Activated CD4-positive, alpha-beta T cell treated with anti-CD3 and anti-CD28 coated beads, Interleukin-2, amount 10 ng/mL, durations not matched to agents 7 days and 5 days (primary cell): ENCODE results near the gene MYEOV. TPM values are rescaled to one million over a fixed set of nuclear protein-coding genes. Genes with fewer than 3 reads are reported as not detected.

Experiments used
- CTCF ChIA-PET: fragments of 350-600 bp; sonication (Branson Sonifier 250); formaldehyde crosslinking; loops from one replicate; lab custom pipeline; 2021; ENCODE audit warnings: antibody characterized with exemption; lab: Charles Lee
- POLR2A ChIA-PET: fragments of 350-600 bp; sonication (Branson Sonifier 250); formaldehyde crosslinking; loops from one replicate; lab custom pipeline; 2021; ENCODE audit warnings: antibody characterized with exemption; lab: Charles Lee
- DNase-seq: peaks from one replicate; pipeline ENCODE4 v3.0.0-alpha.2; 2020
- H3K27ac Mint-ChIP-seq: one replicate; pipeline ENCODE4 v1.8.0; 2021; ENCODE audit warnings: mild to moderate bottlenecking, moderate library complexity, mixed read lengths
- H3K27me3 Mint-ChIP-seq: one replicate; pipeline ENCODE4 v1.8.0; 2021; ENCODE audit warnings: mixed read lengths
- H3K36me3 Mint-ChIP-seq: one replicate; pipeline ENCODE4 v1.8.0; 2021; ENCODE audit warnings: low read depth, mixed read lengths
- H3K4me1 Mint-ChIP-seq: one replicate; pipeline ENCODE4 v1.8.0; 2021; ENCODE audit warnings: mixed read lengths
- H3K4me3 Mint-ChIP-seq: one replicate; pipeline ENCODE4 v1.8.0; 2021; ENCODE audit warnings: mild to moderate bottlenecking, moderate library complexity, mixed read lengths
- H3K9me3 Mint-ChIP-seq: one replicate; pipeline ENCODE4 v1.8.0; 2021; ENCODE audit warnings: mixed read lengths
- total RNA-seq, 2 experiments: library from RNA; stranded (reverse); gene quantifications; one replicate each; pipeline ENCODE4 v1.2.3, GENCODE V29; 2021

The MYEOV gene
- total RNA-seq, 2 experiments from 2014 or later, result not detected

DNA sequence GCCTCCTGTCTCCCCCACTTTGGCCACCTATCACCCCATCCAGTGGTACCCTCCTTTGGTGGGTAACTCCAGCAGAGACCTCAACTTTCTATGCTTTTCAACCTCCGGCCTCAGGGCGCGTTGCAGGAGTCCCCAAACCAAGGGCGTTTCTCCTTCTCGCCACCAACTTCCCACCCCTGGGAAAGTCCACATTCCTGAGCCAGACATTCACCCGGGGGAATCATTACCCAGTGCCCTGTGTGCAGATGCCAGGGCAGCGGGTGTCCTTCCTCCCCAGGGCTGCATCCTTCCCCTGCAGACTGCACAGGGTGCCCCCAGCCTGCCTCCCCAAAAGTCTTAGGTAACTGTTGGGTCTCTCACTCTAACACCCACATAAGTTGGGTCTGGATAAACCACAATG is 26.4 kb downstream of the MYEOV start:
- POLR2A ChIA-PET, result no interaction called here
- CTCF ChIA-PET, result interaction anchor here (0.7 to 1.1 kb wide), 2 partner anchors 12 to 13 kb away, joined by 3 read pairs; no protein-coding TSS in a partner anchor
- Mint-ChIP-seq H3K4me1 (peaks cover 7% of the 10 kb centered on the region), H3K36me3 (no peaks in the 10 kb centered on the region), H3K4me3 (no peak overlapping the region), H3K27me3 (no peaks in the 10 kb centered on the region), H3K9me3 (peaks cover 9% of the 10 kb centered on the region), H3K27ac (no peak overlapping the region)
- DNase-seq, result no peak

DNA sequence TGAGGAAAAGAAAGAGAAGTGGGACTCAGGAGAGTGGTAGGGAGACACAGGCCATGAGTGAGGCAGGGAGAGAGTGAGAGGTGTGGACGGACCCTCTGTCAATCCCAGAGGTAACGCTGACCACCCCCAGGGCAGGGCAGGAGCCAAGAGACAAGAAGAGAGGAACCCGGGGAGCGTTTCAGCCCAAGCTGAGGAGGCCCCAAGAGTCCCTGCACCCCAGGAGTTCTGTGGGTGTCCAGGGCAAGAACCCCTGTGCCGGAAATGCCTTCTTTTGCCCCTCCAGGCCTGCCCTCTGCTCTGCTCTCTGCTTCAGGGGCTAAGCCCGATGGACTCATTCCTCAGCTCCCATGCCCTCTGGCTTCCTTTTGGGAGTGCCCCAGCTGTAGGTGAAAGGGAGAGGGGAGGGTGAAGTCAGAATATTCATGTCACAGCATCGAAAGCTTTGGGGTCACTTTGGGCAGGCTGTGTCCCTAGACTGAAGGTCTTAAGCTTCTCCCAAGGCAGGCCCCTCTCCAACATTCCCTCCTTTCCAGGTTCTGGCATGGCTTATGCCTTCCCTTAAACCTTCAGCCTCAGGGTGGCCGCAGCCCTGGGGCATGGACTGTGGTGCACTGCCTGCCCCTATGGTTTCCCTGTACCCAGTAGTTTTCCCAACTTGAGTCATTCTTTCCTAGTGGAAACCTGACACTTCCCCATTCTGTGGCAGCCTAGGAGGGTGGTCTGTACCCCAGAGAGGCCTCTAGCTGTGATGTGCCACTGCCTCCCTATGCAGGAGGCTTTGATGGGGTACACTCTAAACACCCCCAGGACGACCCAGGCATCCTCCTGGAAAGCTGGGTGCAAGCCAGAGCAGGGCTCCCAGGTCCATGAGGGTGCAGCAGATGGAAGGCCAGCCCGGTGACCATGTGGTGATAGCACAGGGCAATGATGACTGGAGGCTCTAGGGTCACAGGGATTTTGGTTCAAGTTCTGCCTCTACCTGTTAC is 27.1 kb downstream of the MYEOV start:
- H3K4me1 Mint-ChIP-seq, result peaks cover 7% of the 10 kb centered on the region
- no peak overlapping the region for H3K4me3 Mint-ChIP-seq
- POLR2A ChIA-PET, result no interaction called here
- no peaks in the 10 kb centered on the region for H3K36me3 Mint-ChIP-seq
- peaks cover 9% of the 10 kb centered on the region for H3K9me3 Mint-ChIP-seq
- CTCF ChIA-PET, result interaction anchor here (0.7 to 1.1 kb wide), 2 partner anchors 13 kb away, joined by 3 read pairs; no protein-coding TSS in a partner anchor
- no peak for DNase-seq
- no peaks in the 10 kb centered on the region for H3K27me3 Mint-ChIP-seq
- H3K27ac Mint-ChIP-seq, result no peak overlapping the region

DNA sequence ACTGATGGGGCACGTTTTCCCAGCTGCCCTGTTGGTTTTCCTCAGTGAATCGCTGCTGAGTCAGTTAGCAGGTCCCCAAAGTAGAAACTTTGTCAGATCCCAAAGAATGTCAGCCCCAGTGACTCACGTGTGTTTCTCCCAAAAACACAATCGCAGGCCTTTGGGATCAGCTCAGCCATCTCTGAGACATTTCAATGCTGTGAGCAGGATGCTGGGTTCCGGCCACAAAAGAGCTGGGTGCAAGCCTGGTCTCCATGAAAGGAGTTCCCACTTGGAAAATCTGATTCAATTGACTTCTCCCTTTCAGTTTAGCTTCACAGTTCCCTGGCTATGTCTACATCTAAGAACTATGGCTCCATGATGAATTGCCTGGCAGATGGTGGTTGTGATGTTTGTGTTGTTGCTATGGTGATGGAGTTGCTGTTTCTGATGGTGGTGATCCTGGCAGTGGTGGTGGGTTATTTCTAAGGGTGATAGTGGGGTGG is 28.0 kb downstream of the MYEOV start:
- H3K27ac Mint-ChIP-seq, result no peak overlapping the region
- peaks cover 7% of the 10 kb centered on the region for H3K4me1 Mint-ChIP-seq
- H3K36me3 Mint-ChIP-seq, result no peaks in the 10 kb centered on the region
- H3K9me3 Mint-ChIP-seq, result peaks cover 9% of the 10 kb centered on the region
- no peaks in the 10 kb centered on the region for H3K27me3 Mint-ChIP-seq
- DNase-seq, result no peak
- CTCF ChIA-PET, result no interaction called here
- H3K4me3 Mint-ChIP-seq, result no peak overlapping the region
- POLR2A ChIA-PET, result no interaction called here

DNA sequence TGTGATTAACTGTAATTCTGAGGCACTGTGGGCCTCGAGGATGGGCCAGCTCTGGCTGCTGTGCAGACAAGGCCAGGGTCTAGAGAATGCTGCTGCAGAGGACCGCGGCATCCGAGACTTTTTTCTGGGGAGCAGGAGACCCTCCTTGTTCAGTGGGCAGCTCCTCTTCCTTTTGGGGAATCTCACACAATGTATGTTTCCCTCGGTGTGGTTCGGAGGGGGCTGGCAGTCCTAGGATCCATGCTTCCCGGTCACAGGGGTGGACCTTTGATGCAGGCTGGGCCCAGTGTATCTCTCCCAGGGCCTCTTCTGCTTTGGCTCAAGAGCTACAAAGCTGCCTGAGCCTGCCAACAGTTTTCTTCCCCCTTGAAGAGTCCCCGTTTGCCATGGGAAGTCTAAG is 31.5 kb downstream of the MYEOV start:
- POLR2A ChIA-PET, result no interaction called here
- Mint-ChIP-seq H3K4me1 (no peaks in the 10 kb centered on the region), H3K4me3 (no peak overlapping the region), H3K9me3 (no peaks in the 10 kb centered on the region), H3K27ac (no peak overlapping the region), H3K36me3 (no peaks in the 10 kb centered on the region), H3K27me3 (no peaks in the 10 kb centered on the region)
- CTCF ChIA-PET, result no interaction called here
- DNase-seq, result no peak

DNA sequence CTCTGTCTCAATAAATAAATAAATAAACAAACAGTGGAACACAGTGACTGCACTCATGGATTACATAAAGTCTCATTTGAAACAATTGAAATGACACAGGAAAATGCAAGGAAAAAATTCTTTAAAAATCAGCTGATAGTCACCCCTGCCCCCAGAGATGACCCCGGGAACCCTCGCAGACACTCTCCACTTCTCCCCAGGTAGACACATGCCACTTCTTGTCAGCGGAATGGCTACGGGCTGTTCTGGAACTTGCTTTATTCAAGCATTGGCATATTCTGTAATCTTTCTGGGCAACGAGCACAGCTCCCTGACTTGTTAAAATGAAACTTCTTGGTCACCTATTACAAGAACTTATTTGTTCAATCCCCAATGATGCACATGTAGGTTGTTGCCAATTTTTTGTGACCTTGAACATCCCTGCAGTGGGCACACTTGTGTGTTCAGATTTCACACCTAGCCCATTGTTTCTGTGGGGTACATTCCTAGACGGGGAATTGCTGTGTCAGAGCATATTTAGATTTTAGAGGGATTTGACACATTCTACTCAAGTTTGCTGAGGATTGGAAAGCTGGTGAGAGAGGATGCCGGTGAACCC is 32.8 kb downstream of the MYEOV start:
- H3K27me3 Mint-ChIP-seq, result no peaks in the 10 kb centered on the region
- CTCF ChIA-PET, result no interaction called here
- H3K4me3 Mint-ChIP-seq, result no peak overlapping the region
- no peaks in the 10 kb centered on the region for H3K4me1 Mint-ChIP-seq
- H3K27ac Mint-ChIP-seq, result no peak overlapping the region
- DNase-seq, result no peak
- POLR2A ChIA-PET, result no interaction called here
- H3K9me3 Mint-ChIP-seq, result no peaks in the 10 kb centered on the region
- H3K36me3 Mint-ChIP-seq, result no peaks in the 10 kb centered on the region

DNA sequence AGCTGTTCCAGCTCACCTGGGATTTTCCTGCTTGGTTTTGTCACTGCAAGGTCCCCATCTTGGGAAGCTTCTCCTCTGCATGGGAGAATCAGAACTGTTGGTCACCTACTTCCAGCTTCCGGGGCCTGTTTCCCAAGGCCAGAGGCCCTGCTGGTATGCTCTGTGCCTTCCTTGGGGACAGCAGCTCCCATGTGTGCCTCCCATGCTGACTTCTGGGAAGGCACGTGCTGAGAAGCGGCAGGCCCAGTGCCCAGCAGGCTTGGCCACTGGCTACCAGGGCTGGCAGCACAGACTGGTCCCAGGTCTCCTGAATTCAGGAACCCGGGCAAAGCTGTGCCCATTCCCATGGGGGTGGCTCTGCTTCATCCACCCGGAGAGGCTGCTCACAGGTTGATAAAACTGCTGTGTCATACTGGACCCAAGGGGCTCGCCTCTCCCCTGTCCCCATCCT is 33.8 kb downstream of the MYEOV start:
- ChIA-PET POLR2A (no interaction called here), CTCF (interaction anchor here (1.2 kb wide), 1 partner anchor 21 kb away, joined by 3 read pairs; no protein-coding TSS in a partner anchor)
- peaks cover 6% of the 10 kb centered on the region for H3K27me3 Mint-ChIP-seq
- no peaks in the 10 kb centered on the region for H3K36me3 Mint-ChIP-seq
- H3K4me1 Mint-ChIP-seq, result no peaks in the 10 kb centered on the region
- H3K9me3 Mint-ChIP-seq, result no peaks in the 10 kb centered on the region
- DNase-seq, result no peak
- H3K27ac Mint-ChIP-seq, result no peak overlapping the region
- H3K4me3 Mint-ChIP-seq, result no peak overlapping the region

DNA sequence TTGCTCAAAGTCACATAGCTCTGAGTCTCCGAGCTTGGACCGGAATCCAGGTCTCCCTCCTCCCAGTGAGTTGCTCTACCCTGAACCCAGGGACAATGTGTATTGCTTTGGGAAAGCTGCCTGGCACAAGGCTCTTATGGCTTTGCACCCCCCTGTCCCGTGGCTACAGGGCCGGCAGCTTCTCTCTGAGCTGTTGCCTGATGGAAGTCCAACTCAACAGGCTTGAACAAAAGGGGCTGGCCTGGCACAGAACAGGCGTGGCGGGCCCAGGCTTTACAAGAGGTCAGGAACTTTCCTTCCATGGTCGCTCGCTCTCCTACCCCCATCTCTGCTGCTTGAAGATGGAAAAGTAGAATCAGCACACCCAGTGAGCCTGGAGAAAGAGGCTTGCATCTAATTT is 34.3 kb downstream of the MYEOV start:
- CTCF ChIA-PET, result interaction anchor here (1.2 kb wide), 1 partner anchor 22 kb away, joined by 3 read pairs; no protein-coding TSS in a partner anchor
- Mint-ChIP-seq H3K27me3 (peaks cover 9% of the 10 kb centered on the region), H3K9me3 (no peaks in the 10 kb centered on the region), H3K4me1 (no peaks in the 10 kb centered on the region), H3K36me3 (no peaks in the 10 kb centered on the region), H3K4me3 (no peak overlapping the region), H3K27ac (no peak overlapping the region)
- no peak for DNase-seq
- POLR2A ChIA-PET, result no interaction called here

DNA sequence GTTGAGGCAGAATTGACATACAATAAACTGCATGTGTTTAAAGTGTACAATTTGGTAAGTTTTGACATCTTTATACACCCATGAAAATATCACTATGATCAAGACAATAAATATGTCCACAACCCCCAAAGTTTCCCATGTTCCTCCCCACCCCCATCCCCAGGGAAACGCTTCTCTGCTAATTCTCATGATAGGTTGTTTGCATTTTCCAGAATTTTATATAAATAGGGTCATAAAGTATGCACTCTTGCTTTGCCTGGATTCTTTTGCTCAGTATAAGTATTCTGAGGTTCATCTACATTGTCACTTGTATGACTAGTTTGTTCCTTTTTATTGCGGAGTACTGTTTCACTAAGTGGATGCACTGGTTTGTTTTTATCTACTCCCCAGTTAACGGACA is 35.6 kb downstream of the MYEOV start:
- ChIA-PET POLR2A (no interaction called here), CTCF (no interaction called here)
- Mint-ChIP-seq H3K4me3 (no peak overlapping the region), H3K36me3 (no peaks in the 10 kb centered on the region), H3K9me3 (no peaks in the 10 kb centered on the region), H3K4me1 (no peaks in the 10 kb centered on the region), H3K27ac (no peak overlapping the region), H3K27me3 (peaks cover 9% of the 10 kb centered on the region)
- no peak for DNase-seq

DNA sequence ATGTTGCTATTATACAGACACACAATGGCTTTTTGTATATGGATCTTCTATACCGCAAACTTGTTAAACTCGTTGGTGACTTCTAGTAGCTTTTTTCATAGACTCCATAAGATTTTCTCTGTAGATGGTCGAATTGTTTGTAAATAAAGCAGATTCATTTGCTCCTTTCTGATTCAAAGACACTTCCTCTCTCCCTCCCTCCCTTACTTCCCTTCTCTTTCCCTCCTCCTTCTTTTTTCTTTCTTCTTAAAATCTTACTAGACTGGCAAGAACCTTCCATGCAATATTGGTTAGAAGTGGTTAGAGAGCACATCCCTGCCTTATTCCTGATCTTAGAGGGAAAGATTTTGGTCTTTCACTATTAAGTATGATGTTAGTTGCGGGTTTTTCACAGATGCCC is 36.4 kb downstream of the MYEOV start:
- no peak overlapping the region for H3K4me3 Mint-ChIP-seq
- H3K36me3 Mint-ChIP-seq, result no peaks in the 10 kb centered on the region
- CTCF ChIA-PET, result no interaction called here
- DNase-seq, result no peak
- H3K27me3 Mint-ChIP-seq, result peaks cover 9% of the 10 kb centered on the region
- no peak overlapping the region for H3K27ac Mint-ChIP-seq
- H3K9me3 Mint-ChIP-seq, result no peaks in the 10 kb centered on the region
- POLR2A ChIA-PET, result no interaction called here
- H3K4me1 Mint-ChIP-seq, result peaks cover under 1% of the 10 kb centered on the region

DNA sequence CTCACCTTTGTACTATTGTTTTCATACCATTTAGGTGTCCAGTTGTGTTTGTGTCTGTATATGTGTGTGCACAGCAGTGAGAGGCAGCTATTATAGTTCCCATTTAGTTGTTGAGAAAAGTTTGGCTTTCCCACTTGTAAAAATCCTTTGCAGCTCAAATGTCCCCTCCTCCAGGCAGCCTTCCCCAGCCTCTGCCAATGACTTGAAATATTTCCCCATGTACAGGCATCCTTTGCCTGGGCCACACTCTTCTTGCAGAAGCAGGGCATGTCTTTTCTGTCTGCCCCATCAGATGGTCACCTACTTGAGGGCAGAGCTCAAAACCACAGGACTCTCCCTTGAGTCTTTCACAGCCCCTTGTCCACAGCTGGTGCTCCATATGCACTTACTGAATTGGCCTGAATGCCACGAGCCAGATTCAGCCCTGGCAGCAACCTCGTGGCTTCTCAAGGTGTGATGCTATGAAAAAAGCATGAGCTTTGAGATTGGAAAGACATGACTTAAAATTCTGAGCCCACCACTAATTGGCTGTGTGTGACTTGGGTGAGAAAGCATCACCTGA is 39.3 kb downstream of the MYEOV start:
- Mint-ChIP-seq H3K9me3 (no peaks in the 10 kb centered on the region), H3K36me3 (no peaks in the 10 kb centered on the region), H3K27ac (no peak overlapping the region), H3K27me3 (peaks cover 9% of the 10 kb centered on the region), H3K4me1 (peaks cover 20% of the 10 kb centered on the region), H3K4me3 (no peak overlapping the region)
- no peak for DNase-seq
- ChIA-PET POLR2A (no interaction called here), CTCF (interaction anchor here (0.7 to 1.1 kb wide), 2 partner anchors 12 to 136 kb away, joined by 3 read pairs; no protein-coding TSS in a partner anchor)

DNA sequence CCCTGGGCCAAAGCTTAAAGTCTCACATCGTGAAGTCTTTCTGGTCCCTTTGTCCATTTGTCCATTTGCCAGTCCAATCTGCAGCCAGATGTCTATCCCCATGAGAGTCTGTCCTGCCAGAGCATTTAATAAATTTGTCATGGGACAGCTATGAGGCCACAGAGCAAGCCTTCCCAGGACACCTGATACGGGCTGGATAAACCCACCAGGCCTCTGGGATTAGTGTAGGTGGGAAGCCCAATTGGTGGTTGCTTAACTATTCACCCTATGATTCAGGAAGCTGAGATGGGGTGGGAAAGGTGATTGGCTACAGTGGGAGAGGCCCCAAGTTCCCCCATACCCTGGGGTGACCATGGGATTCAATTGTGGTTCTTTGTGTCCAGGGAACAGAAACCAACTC is 39.9 kb downstream of the MYEOV start:
- Mint-ChIP-seq H3K27me3 (peaks cover 9% of the 10 kb centered on the region), H3K4me3 (no peak overlapping the region), H3K36me3 (no peaks in the 10 kb centered on the region), H3K27ac (no peak overlapping the region), H3K4me1 (peaks cover 24% of the 10 kb centered on the region), H3K9me3 (peaks cover 2% of the 10 kb centered on the region)
- CTCF ChIA-PET, result interaction anchor here (1.1 kb wide), 1 partner anchor 13 kb away, joined by 3 read pairs; no protein-coding TSS in a partner anchor
- POLR2A ChIA-PET, result no interaction called here
- DNase-seq, result no peak

DNA sequence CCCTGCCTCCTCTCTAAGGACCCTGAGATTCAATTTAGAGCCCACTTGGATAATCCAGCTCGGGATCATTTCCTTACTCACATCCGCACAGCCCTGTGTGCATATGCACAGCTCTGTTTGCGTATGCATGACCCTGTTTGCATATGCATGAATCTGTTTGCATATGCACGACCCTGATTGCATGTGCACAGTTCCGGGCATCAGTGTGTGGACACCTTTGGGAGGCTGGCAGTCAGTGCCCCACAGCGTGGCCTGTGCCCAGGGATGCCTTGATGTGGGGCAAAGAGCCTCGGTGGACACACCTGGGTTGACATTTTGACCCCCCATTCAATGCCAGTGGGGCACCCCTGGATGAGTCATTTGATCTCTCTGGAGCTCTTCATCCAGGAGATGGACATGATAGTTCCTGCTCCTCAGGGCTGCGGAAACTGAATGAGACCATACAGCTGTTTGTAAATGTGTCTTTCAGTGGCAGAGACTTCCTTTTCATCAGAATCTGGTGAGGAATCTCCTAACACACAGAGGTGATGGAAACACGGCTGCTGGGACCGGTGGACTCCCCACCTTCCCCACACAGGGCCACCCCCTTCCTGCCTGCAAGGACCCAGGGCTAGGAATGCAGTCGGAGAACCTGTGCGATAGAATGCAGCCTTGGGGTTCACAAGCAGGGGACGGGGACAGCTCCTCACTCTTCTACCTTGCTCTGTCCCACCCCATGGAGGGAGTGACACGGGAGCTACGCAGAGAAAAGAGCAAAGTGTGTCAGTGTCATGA is 41.2 kb downstream of the MYEOV start:
- Mint-ChIP-seq H3K27me3 (peaks cover 9% of the 10 kb centered on the region), H3K36me3 (peaks cover 5% of the 10 kb centered on the region), H3K27ac (no peak overlapping the region), H3K9me3 (peaks cover 10% of the 10 kb centered on the region), H3K4me3 (no peak overlapping the region), H3K4me1 (peaks cover 25% of the 10 kb centered on the region)
- no peak for DNase-seq
- CTCF ChIA-PET, result interaction anchor here (1.0 kb wide), 1 partner anchor 43 kb away, joined by 3 read pairs; no protein-coding TSS in a partner anchor
- POLR2A ChIA-PET, result no interaction called here
